ENCODE results near the gene KLHL26.
"Not testable (repeated sequence)": the region's sequence is repeated elsewhere in the genome, so short reads cannot be mapped to it uniquely, and the experiment has no call there.

KLHL26 gene

GRCh38 chr19:18676692-18677091 lies 39.9 kb downstream of the KLHL26 start:
- no peaks in the 10 kb centered on the region for H3K9me3 ChIP-seq (replicated peaks; ENCODE audit: insufficient read depth, low read length)
- no peaks in the 10 kb centered on the region for H3K36me3 ChIP-seq (replicated peaks; ENCODE audit: insufficient read depth, low read length)

DNA sequence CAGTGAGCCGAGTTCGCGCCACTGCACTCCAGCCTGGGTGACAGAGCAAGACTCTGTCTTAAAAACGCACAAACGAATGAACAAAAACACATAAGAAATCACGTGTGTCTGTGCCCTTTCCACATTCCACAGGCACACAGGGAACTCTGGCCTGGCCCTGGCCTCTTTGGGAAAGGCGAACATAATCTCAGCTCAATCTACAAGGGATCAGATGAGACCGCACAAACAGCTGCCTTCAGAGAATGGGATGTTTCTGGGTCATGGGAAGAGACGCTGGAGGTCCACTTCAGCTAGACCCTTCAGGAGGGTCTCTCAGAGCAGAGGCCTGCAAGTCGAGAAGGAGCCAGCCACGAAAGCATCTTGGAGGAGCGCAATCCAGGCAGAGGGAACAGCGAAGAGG lies 40.3 kb downstream of the KLHL26 start:
- Histone ChIP-seq H4K20me1 (ENCODE audit: insufficient read depth, low read length) (no peaks in the 10 kb centered on the region), H3K27me3 (replicated peaks; ENCODE audit: insufficient read depth, low read length) (no peaks in the 10 kb centered on the region), H3K36me3 (replicated peaks; ENCODE audit: insufficient read depth, low read length) (no peaks in the 10 kb centered on the region), H3K27ac (ENCODE audit: low read length) (no peak overlapping the region), H3K79me2 (ENCODE audit: low read length) (no peaks in the 10 kb centered on the region), H3K4me3 (ENCODE audit: low read length) (no peak overlapping the region), H3K9me2 (replicated peaks; ENCODE audit: insufficient read depth, low read length) (no peaks in the 10 kb centered on the region), H3F3A (ENCODE audit: insufficient read depth, low read length) (no peaks in the 10 kb centered on the region), H2AFZ (ENCODE audit: low read length) (no peak overlapping the region), H3K4me1 (ENCODE audit: low read length) (no peaks in the 10 kb centered on the region), H3K9me3 (replicated peaks; ENCODE audit: insufficient read depth, low read length) (no peaks in the 10 kb centered on the region), H3K4me2 (ENCODE audit: low read depth, low read length) (no peak overlapping the region), H3K9ac (ENCODE audit: low read length) (no peak overlapping the region)
- DNase-seq: no peak
- TF ChIP-seq EZH2phosphoT487 (IDR thresholded peaks at IDR 0.05; ENCODE audit: low read length) (no peak), EZH2 (optimal IDR thresholded peaks at IDR 0.05; ENCODE audit: low read depth, low read length) (no peak), CTCF (IDR thresholded peaks at IDR 0.05; ENCODE audit: low read length) (no peak)

More at GRCh38 chr19:18676692-18677091, 39.9 kb downstream of the KLHL26 start:
- no peak overlapping the region for H3K27ac ChIP-seq (ENCODE audit: low read length)
- H3K27me3 ChIP-seq (replicated peaks; ENCODE audit: insufficient read depth, low read length): no peaks in the 10 kb centered on the region
- no peak overlapping the region for H3K4me3 ChIP-seq (ENCODE audit: low read length)
- H2AFZ ChIP-seq (ENCODE audit: low read length): no peak overlapping the region
- TF ChIP-seq EZH2phosphoT487 (IDR thresholded peaks at IDR 0.05; ENCODE audit: low read length) (no peak), EZH2 (optimal IDR thresholded peaks at IDR 0.05; ENCODE audit: low read depth, low read length) (no peak), CTCF (IDR thresholded peaks at IDR 0.05; ENCODE audit: low read length) (no peak)
- no peak overlapping the region for H3K4me2 ChIP-seq (ENCODE audit: low read depth, low read length)
- no peaks in the 10 kb centered on the region for H3K79me2 ChIP-seq (ENCODE audit: low read length)
- no peaks in the 10 kb centered on the region for H3K4me1 ChIP-seq (ENCODE audit: low read length)
- H4K20me1 ChIP-seq (ENCODE audit: insufficient read depth, low read length): no peaks in the 10 kb centered on the region
- no peaks in the 10 kb centered on the region for H3K9me2 ChIP-seq (replicated peaks; ENCODE audit: insufficient read depth, low read length)
- no peaks in the 10 kb centered on the region for H3F3A ChIP-seq (ENCODE audit: insufficient read depth, low read length)
- no peak for DNase-seq
- H3K9ac ChIP-seq (ENCODE audit: low read length): no peak overlapping the region

GRCh38 chr19:18680148-18680547 lies 43.3 kb downstream of the KLHL26 start:
- not testable (repeated sequence) for H2AFZ ChIP-seq (ENCODE audit: low read length); DNase-seq; H3K4me2 ChIP-seq (ENCODE audit: low read depth, low read length)

GRCh38 chr19:18682807-18683108 lies 45.9 kb downstream of the KLHL26 start:
- Histone ChIP-seq H3K27ac (ENCODE audit: low read length) (no peak overlapping the region), H3K36me3 (replicated peaks; ENCODE audit: insufficient read depth, low read length) (no peaks in the 10 kb centered on the region), H2AFZ (ENCODE audit: low read length) (peak overlapping the region; percentile 82), H4K20me1 (ENCODE audit: insufficient read depth, low read length) (no peaks in the 10 kb centered on the region), H3K9me3 (replicated peaks; ENCODE audit: insufficient read depth, low read length) (no peaks in the 10 kb centered on the region), H3K27me3 (replicated peaks; ENCODE audit: insufficient read depth, low read length) (no peaks in the 10 kb centered on the region), H3K4me3 (ENCODE audit: low read length) (peak overlapping the region; percentile 66), H3F3A (ENCODE audit: insufficient read depth, low read length) (no peaks in the 10 kb centered on the region), H3K4me1 (ENCODE audit: low read length) (peaks cover 13% of the 10 kb centered on the region; the same call in 1 of the 2 replicates), H3K9ac (ENCODE audit: low read length) (peak overlapping the region; percentile 70), H3K4me2 (ENCODE audit: low read depth, low read length) (peak overlapping the region; percentile 69), H3K79me2 (ENCODE audit: low read length) (peaks cover 30% of the 10 kb centered on the region), H3K9me2 (replicated peaks; ENCODE audit: insufficient read depth, low read length) (no peaks in the 10 kb centered on the region)
- no peak for DNase-seq
- TF ChIP-seq CTCF (IDR thresholded peaks at IDR 0.05; ENCODE audit: low read length) (no peak), EZH2phosphoT487 (IDR thresholded peaks at IDR 0.05; ENCODE audit: low read length) (no peak), EZH2 (optimal IDR thresholded peaks at IDR 0.05; ENCODE audit: low read depth, low read length) (no peak)

More at GRCh38 chr19:18680148-18680547, 43.3 kb downstream of the KLHL26 start:
- not testable (repeated sequence) for H3K27me3 ChIP-seq (replicated peaks; ENCODE audit: insufficient read depth, low read length); H3K36me3 ChIP-seq (replicated peaks; ENCODE audit: insufficient read depth, low read length); H3K4me3 ChIP-seq (ENCODE audit: low read length); H3K9me3 ChIP-seq (replicated peaks; ENCODE audit: insufficient read depth, low read length); H3K9me2 ChIP-seq (replicated peaks; ENCODE audit: insufficient read depth, low read length); H4K20me1 ChIP-seq (ENCODE audit: insufficient read depth, low read length); H3F3A ChIP-seq (ENCODE audit: insufficient read depth, low read length); H3K9ac ChIP-seq (ENCODE audit: low read length); H3K27ac ChIP-seq (ENCODE audit: low read length); H3K79me2 ChIP-seq (ENCODE audit: low read length)
- H3K4me1 ChIP-seq (ENCODE audit: low read length): peaks cover 13% of the 10 kb centered on the region; the same call in 1 of the 2 replicates

Data from MM.1S (cell line).